Subcutaneous adipose tissue (tissue), 4 donors: Measurements from ENCODE around the gene CCR6. TPM values are rescaled to one million over a fixed set of nuclear protein-coding genes. Genes with fewer than 3 reads are reported as not detected.

Experiments
- CTCF ChIP-seq: fragments of 450-650 bp; IDR thresholded peaks from one replicate; pipeline ENCODE4 v1.5.1; 2016; ENCODE audit warnings: low read depth, mild to moderate bottlenecking, control low read depth, antibody characterized with exemption, moderate library complexity
- total RNA-seq, 4 donors: library from RNA; depleted of rRNA; stranded (reverse); fragments of >200 nt; gene quantifications; one replicate each; pipeline ENCODE4 v1.1.0, GENCODE V29; 2016

Gene CCR6
- total RNA-seq, result under 1 TPM in 1 of 4 donors, not detected in 3; 0.22 TPM

DNA sequence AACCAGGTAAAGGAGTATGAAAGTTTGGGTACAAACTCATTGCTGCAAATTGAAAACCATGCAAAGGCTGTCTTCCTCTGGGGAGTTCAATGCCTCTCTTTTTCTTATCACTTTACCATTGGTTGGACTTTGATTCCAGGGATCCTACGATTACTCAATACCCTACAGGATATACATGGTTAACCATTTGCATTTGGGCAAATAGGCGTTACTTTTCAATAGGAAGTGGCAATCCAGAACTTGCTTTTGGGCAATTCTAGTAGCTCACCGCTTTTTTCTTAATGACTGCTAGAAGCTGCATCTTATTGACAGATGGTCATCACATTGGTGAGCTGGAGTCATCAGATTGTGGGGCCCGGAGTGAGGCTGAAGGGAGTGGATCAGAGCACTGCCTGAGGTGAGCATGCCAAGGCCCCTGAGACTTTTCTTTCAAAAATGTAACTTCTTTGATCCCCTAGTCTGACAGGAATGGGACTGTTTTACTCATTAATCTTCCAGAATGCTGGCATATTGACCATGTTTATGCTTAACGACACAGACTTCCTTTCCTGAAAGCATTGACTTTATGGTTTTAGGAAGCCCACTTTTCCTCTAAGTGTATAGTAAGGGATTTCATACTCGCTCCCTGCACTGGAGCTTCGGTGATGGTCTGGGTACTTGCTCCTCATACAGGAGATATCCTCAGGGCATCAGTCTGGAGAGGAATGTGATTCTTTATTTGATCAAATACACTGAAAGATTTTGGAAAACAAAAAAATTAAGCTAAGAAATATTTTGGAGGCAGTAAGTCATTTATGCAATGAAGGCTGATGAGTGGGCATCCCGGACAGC lies at the start of gene CCR6:
Gene CCR6 (plus strand): TSS at position 270 of the 831 bp plus-strand sequence. CDS start 13,039 bp downstream, outside the sequence.
- no peak for TF ChIP-seq CTCF

DNA sequence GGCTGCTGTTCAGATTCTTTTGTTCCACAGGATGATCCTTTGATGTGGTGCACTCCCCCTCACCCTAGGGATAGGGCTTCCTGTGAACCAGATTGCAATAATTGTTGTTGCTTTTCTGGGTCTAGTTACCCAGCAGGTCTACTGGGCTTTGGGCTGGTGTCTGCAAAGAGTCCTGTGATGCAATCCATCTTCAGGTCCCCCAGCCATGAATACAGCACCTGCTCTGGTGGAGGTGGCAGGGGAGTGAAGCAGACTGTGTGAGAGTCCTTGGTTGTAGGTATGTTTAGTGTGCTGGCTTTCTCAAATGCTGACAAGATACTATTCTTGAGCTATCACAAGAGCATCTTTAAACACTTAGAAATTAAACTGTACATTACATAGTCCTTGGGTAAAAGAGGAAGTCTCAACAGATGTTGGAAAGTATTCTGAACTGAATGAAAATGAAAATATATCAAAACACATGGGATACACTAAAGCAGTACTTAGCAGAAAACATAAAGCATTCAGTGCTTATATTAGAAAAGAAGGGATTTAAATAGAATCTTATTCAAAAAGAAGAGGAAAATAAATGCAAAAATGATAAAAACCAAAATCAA lies 49.1 kb upstream of the CCR6 start:
- no peak for TF ChIP-seq CTCF

- no peak for TF ChIP-seq CTCF
These were observed 45.5 kb upstream of the CCR6 start for GRCh38 chr6:167077241-167077932.

DNA sequence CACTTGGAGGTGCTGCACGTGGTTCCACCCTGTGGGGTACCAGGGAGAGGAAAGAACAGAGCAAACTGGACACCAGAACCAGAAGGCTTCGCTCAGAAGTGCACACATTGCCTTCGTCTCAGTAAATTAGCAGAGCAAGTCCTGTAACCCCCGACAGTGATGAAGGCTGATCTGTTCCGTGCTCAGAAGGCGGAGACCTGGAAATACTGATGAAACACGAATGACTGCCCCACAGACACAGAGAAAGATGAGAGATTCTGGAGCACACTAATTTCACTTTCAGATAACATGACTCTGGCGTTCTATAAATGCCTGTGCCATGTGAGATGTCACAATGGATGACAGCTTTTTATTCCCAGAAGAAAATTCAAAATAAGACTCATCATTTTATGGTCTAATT lies 44.2 kb upstream of the CCR6 start:
- TF ChIP-seq CTCF, result no peak

DNA sequence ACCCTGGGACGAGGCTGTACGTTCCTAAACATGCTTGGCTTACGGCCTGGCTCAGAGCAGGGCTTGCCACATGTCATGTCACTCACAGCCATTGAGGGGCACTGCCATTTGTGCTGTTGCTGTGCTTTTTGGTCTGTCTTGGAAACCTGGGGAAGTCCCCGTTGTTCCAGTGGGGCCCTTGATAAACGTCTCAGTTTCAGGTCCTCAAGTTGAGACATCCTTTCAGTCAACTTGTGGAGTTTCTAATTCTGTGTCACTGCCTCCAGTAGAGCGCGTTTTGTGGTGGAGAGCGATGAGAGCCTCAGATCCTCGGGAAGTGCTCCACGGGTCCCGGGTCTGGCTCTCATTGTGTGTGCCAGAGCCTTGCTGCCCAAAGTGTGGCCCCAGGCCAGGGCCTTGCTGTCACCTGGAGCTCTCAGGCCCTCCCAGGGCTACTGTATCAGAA lies 43.0 kb upstream of the CCR6 start:
- no peak for TF ChIP-seq CTCF

DNA sequence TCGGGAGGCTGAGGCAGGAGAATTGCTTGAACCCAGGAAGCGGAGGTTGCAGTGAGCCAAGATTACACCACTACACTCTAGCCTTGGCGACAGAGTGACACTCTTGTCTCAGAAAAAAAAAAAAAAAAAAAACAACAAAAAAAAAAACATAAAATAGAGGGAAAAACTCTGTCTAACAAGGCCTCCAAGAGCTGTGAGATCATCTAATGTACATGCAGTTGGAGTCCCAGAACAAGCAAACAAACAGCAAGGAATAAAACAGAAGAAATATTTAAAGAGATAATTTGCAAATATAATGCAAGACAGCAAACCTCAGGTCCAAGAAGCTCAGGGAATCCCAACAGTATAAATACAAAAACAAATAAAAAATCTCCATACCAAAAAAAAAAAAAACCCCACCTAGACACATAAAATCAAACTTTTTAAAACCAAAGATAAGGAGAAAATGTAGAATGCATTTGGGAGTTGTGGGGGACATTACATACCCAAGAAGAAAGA lies 35.0 kb upstream of the CCR6 start:
- no peak for TF ChIP-seq CTCF
